OCI-LY1 (cell line): ENCODE measurements around the gene YPEL4.

Experiments
- H2AFZ ChIP-seq: fragments of 200-600 bp; sonication (generic), shearing (Covaris generic); 2 replicates; pipeline ENCODE4 v1.6.0; 2014; ENCODE audit warnings: antibody characterized with exemption, mild to moderate bottlenecking, low read length
- H3F3A ChIP-seq: fragments of 200-600 bp; sonication (generic), shearing (Covaris generic); 2 replicates; pipeline ENCODE4 v1.6.0; 2014; ENCODE audit warnings: mild to moderate bottlenecking, antibody characterized with exemption, low read length, moderate library complexity; ENCODE audit not compliant: insufficient read depth
- H3K27ac ChIP-seq: fragments of 200-600 bp; sonication (generic); 2 replicates; pipeline ENCODE4 v1.5.1; 2014; ENCODE audit warnings: low read length, mixed run types, mild to moderate bottlenecking, low read depth; ENCODE audit not compliant: poor library complexity, severe bottlenecking
- H3K27me3 ChIP-seq: fragments of 200-600 bp; sonication (generic); 2 replicates; pipeline ENCODE4 v1.6.0; 2014; ENCODE audit warnings: antibody characterized with exemption, mild to moderate bottlenecking, low read length, moderate library complexity; ENCODE audit not compliant: insufficient read depth
- H3K36me3 ChIP-seq: fragments of 200-600 bp; sonication (generic); 2 replicates; pipeline ENCODE4 v1.6.1; 2014; ENCODE audit warnings: mild to moderate bottlenecking, antibody characterized with exemption, low read length, moderate library complexity, mixed read lengths; ENCODE audit not compliant: insufficient read depth
- H3K4me1 ChIP-seq: fragments of 200-600 bp; sonication (generic); 2 replicates; pipeline ENCODE4 v1.5.1; 2014; ENCODE audit warnings: mild to moderate bottlenecking, low read length, moderate library complexity; ENCODE audit not compliant: insufficient read depth, severe bottlenecking
- H3K4me2 ChIP-seq: fragments of 200-600 bp; sonication (generic), shearing (Covaris generic); 2 replicates; pipeline ENCODE4 v1.6.1; 2014; ENCODE audit warnings: low read length
- H3K4me3 ChIP-seq: fragments of 200-600 bp; sonication (generic); 2 replicates; pipeline ENCODE4 v1.5.1; 2014; ENCODE audit warnings: low read length, low read depth, mild to moderate bottlenecking, mixed read lengths; ENCODE audit not compliant: poor library complexity, severe bottlenecking
- H3K79me2 ChIP-seq: fragments of 200-600 bp; shearing (Covaris generic); 2 replicates; pipeline ENCODE4 v1.6.1; 2016; ENCODE audit warnings: mixed run types, low read length, mixed read lengths; ENCODE audit not compliant: insufficient read depth
- H3K9ac ChIP-seq: fragments of 200-600 bp; sonication (generic), shearing (Covaris generic); 2 replicates; pipeline ENCODE4 v1.6.1; 2014; ENCODE audit warnings: mild to moderate bottlenecking, low read length, mixed read lengths
- H3K9me2 ChIP-seq: fragments of 200-600 bp; sonication (generic), shearing (Covaris generic); 2 replicates; pipeline ENCODE4 v1.6.1; 2014; ENCODE audit warnings: low read depth, mild to moderate bottlenecking, low read length, mixed read lengths
- H3K9me3 ChIP-seq: fragments of 200-600 bp; shearing (Covaris generic); 2 replicates; pipeline ENCODE4 v1.6.1; 2014; ENCODE audit warnings: low read length, mixed read lengths
- H4K20me1 ChIP-seq: fragments of 200-600 bp; sonication (generic), shearing (Covaris generic); 2 replicates; pipeline ENCODE4 v1.6.0; 2016; ENCODE audit warnings: mild to moderate bottlenecking, low read length; ENCODE audit not compliant: insufficient read depth
- CTCF ChIP-seq: fragments of 200-600 bp; sonication (generic), shearing (Covaris generic); IDR thresholded peaks from 2 replicates; pipeline ENCODE4 v1.5.1; 2017; ENCODE audit warnings: mild to moderate bottlenecking, antibody characterized with exemption, low read length, moderate library complexity, mixed read lengths
- EZH2 ChIP-seq: fragments of 200-600 bp; sonication (generic), shearing (Covaris generic); IDR thresholded peaks from 2 replicates; pipeline ENCODE4 v1.8.0; 2017; ENCODE audit warnings: borderline replicate concordance, mixed run types, mild to moderate bottlenecking, antibody characterized with exemption, low read length, moderate library complexity, mixed read lengths

YPEL4 gene

GRCh38 chr11:57604296-57605027 is 45.2 kb downstream of the YPEL4 start:
- H3K9ac ChIP-seq = no peak overlapping the region
- H3K4me2 ChIP-seq = no peak overlapping the region
- TF ChIP-seq EZH2 (no peak), CTCF (no peak)

GRCh38 chr11:57601297-57601696 is 48.4 kb downstream of the YPEL4 start:
- H3K4me2 ChIP-seq = no peak overlapping the region
- no peaks in the 10 kb centered on the region for H4K20me1 ChIP-seq
- no peak overlapping the region for H3K9ac ChIP-seq
- TF ChIP-seq EZH2 (no peak), CTCF (no peak)
- H3K36me3 ChIP-seq = no peaks in the 10 kb centered on the region
- no peak overlapping the region for H3K27ac ChIP-seq
- H3K4me1 ChIP-seq = no peaks in the 10 kb centered on the region
- no peak overlapping the region for H2AFZ ChIP-seq
- H3F3A ChIP-seq = no peaks in the 10 kb centered on the region
- H3K79me2 ChIP-seq = no peaks in the 10 kb centered on the region
- no peak overlapping the region for H3K4me3 ChIP-seq
- H3K9me3 ChIP-seq = no peaks in the 10 kb centered on the region
- H3K9me2 ChIP-seq = no peaks in the 10 kb centered on the region
- no peaks in the 10 kb centered on the region; the same call in 1 of the 2 replicates for H3K27me3 ChIP-seq

More at GRCh38 chr11:57604296-57605027, 45.2 kb downstream of the YPEL4 start:
- H4K20me1 ChIP-seq = no peaks in the 10 kb centered on the region
- H3K9me2 ChIP-seq = no peaks in the 10 kb centered on the region
- no peaks in the 10 kb centered on the region for H3K9me3 ChIP-seq
- H3K36me3 ChIP-seq = no peaks in the 10 kb centered on the region
- H3K27me3 ChIP-seq = no peaks in the 10 kb centered on the region
- no peaks in the 10 kb centered on the region for H3F3A ChIP-seq
- no peaks in the 10 kb centered on the region for H3K79me2 ChIP-seq
- no peaks in the 10 kb centered on the region for H3K4me1 ChIP-seq
- no peak overlapping the region for H3K27ac ChIP-seq
- no peak overlapping the region for H3K4me3 ChIP-seq
- H2AFZ ChIP-seq = no peak overlapping the region

GRCh38 chr11:57599381-57599780 is 50.3 kb downstream of the YPEL4 start:
- Histone ChIP-seq H3K9ac (no peak overlapping the region), H3K4me2 (no peak overlapping the region), H3K27me3 (peaks cover 7% of the 10 kb centered on the region; the same call in 1 of the 2 replicates), H3K4me1 (no peaks in the 10 kb centered on the region), H3K9me3 (no peaks in the 10 kb centered on the region), H3K4me3 (no peak overlapping the region), H3K27ac (no peak overlapping the region), H4K20me1 (no peaks in the 10 kb centered on the region), H3K9me2 (no peaks in the 10 kb centered on the region), H3F3A (no peaks in the 10 kb centered on the region), H2AFZ (no peak overlapping the region), H3K79me2 (no peaks in the 10 kb centered on the region), H3K36me3 (no peaks in the 10 kb centered on the region)
- no peak for TF ChIP-seq CTCF
- no peak for TF ChIP-seq EZH2
